GM21619 (cell line): ENCODE measurements around the gene SCN5A.

Experiments used
- ATAC-seq: cut with Tn5 transposase; IDR thresholded peaks from one replicate; pipeline ENCODE4 v1.9.1; 2021; ENCODE audit not compliant: unreplicated experiment

SCN5A gene

DNA sequence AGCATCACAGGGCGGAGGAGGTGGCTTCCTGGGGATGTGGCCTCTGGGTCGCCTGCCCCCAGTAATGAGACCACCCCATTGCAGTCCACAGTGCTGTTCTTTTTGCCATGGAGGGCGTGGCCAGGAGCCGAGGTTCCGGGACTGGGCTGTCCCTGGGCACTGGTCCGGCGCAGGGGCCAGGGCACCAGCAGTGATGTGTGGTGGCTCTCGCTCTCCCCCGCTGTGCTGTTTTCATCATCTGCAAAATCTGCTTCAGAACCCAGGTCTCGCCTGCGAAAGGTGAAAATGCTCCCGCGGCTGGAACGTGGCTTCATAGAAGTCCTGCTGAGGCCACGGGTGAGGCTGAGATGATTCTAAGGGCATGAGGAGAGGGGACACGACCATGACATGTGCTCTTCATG, 45.8 kb downstream of the SCN5A start:
- no peak for ATAC-seq

DNA sequence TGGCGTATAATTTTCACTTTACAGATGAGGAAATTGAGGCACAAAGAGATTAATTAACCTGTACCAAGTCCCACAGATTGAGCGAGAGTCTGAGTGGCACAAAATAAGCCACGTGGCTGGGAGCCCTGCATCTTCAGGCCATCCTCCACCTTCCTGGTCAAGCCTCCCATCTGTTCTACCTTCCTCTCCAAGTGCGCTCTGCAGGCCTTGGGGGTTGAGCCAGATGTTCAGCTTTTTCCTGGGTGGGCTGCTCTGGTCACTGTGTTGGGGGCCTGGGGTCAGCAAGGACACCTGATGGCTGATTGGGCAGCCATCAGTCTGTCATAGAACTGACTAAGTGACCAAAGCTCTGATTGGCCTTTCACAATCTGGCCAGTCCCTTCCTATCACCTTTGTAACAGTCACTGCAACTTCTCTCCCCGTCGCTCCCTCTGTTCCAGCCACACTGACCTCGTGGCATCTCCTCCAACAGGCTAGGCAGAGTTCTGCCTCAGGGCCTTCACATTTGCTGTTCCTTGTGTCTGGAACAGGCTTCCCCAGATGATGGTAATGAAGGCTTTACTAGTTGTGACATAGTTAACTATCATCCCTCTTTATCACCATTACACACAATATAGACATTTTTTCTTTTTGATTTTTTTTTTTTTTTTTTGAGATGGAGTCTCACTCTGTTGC, 46.8 kb downstream of the SCN5A start:
- no peak for ATAC-seq

DNA sequence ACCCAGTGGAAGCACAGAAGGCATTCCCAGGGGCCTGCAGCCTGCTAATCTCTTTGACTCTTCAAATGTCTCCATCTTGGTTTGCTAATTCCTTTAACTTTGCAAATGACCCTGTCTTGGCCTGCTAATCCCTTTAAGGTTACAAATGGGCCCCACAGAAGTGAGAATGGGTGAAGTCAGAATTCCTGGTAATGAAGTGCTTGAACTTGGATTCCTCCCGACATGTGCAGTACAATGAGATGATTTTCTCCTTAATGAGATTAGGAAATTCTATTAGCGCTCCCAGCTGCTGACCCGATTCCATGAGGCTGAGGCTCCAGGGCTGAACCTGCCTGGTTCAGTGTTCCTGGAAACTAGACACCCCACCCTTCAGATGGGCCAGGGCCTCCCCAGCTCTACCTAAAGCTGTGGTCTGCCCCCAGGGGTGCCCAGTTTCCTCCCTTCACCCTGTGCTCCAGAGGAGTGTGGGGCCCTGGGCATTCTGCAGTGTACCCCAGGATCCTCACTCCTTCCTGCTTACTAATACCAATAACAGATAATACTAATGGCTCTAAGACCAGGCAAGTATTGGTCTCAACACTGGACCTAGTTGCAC, 47.4 kb downstream of the SCN5A start:
- ATAC-seq, result no peak

DNA sequence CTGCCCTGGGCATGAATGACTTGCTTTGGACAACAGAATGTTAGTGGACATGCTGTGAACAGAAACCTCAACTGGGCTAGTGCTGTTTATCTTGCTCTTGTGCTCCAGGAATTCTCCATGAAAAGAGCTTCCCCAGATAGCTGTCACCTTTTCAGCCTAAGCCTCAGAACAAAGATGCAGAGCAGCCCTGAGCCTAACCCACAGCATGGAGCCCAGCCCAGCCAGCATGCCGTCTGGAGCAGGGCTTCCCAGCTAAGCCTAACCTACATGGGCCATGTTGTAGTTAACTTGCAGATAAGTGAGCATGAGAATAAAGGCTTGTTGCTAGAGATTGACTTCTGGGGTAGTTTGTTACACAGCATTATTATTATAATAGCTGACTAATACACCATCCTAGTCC, 48.9 kb downstream of the SCN5A start:
- no peak for ATAC-seq

DNA sequence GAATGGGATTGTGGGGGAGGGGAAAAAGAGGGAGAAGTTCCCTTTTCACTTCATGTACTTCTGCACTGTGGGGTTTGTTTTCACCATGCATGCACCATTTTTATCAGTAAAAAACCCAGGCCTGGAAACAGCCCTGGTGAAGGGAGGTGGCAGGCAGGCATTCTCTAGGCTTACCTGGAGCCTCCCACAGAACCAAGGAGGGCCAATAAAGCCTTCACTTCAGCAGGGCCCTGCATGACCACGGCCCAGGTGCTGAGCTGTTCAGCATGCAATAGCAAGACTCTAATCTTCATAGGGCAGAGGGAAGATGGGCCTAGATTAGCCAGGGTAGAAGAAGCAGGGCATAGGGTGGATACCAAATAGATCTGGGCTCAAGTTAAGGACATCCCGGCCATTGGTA, 49.6 kb downstream of the SCN5A start:
- ATAC-seq, result no peak

DNA sequence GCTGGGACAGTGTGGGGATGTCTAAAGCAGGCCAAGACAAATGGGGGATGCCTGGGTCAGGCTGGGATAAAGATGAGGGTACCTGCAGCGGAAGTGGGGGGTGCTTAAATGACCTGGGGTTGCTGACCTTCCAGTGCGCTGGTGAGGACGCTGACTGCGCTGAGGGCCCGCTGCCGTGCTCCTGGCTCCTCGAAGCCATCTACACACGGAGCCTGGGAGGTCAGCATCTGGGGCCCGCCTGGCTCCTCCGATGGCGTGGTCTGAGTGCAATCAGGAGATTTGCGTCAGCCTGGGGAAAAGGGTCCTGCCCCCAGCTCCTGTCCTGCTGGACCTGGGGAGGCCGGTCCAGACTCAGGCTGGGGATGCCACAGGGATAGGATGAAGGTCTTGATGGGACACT, 50.7 kb downstream of the SCN5A start:
- ATAC-seq, result no peak

DNA sequence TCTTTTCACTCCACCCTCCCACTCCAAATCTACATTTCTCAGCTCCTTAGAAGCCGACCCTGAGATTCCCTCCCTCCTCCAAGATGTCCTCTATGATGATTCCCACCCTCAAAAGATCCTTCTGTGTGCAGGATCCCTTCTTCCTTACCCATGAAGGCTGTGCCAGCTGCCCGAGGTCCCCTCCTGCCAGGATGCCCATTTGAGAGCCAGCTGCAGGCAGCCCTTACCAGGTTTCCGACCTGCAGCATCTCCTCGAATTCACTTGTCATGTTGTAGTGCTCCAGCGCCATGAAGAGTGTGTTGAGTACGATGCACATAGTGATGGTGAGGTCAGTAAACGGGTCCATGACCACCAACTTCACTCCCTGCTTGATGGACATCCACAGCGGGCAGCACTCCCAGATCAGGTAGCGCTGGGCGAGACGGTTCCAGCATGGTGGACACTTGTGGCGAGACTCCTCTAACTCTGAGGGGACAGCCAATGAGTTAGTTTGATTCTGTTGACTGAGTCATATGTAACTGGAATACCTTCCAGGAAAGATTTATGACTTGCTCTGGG, 51.9 kb downstream of the SCN5A start:
- ATAC-seq, result no peak

DNA sequence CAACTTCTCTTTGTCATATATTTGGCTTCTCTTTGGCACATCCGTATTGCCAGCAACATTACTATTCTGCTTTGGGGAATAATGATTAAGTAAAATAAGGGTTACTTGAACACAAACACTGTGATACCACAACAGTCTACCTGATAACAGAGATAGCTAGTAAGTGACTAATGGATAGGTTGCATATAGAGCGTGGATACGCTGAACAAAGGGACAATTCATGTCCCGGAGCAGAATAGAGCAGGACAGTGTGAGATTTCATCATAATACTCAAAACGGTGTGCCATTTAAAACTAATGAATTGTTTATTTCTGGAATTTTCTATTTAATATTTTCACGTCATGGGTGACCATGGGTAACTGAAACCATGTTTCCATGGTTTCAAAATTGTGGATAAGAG, 54.1 kb downstream of the SCN5A start:
- ATAC-seq, result no peak

DNA sequence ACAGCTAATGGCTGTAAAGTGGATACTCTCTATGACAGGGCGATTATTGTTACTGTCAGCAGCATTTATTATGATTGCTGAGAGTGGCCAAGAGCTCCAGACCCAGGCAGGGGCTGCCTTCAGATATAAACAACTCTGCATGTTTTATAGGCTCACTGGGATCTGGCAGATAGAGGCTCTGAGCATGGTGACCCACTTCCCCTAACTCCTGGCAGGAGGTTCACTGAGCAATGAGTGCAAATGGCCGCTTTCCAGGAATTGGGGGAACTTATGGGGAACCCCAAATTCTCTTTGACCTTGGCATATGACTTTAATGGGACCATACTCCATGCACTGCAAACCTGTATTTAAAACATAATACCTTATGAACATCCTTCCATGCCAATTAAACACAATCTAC, 59.0 kb downstream of the SCN5A start:
- ATAC-seq, result no peak

DNA sequence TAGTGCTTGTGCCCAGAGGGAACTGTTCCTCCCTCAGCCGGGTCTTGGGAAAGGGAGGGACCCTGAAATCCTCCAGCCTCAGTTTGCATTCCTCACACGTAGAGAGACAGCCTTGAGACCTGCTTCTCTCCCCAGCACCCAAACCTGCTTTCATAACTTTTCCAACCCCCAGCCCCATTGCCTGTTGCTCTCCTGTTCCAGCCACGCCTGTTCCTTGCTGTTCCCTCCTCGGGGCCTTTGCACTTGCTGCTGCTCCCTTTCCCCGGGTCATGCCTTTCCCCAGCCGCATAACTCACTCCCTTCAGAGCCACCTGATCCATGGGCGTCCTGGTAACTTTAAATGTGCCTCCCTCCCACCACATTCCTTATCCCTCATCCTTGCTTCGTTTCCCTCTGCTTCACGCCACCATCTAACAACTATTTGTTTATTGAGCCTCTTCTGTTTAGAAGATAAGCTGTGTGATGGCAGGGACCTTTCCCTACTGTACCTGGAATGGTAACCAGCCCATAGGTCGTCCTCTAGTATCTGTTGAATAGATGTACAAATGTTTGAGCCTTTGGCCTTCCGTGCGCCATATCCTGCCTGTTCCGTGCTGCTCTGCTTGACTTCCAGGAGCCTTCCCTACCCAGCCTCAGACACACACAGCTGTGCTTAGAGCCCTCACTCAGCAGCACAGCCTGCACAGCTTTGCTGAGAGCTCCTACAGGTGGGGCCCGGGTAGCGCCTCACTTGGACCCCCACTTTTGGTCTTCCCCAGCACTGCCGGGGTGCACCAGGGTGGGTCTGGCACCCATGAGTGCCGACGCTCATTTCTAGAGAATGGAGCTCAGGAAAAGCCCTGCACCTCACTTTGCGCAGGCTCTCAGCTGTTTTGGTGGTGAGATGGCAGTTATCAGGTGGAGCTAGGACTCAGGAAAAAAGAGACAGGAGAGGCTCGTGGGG, 60.2 kb downstream of the SCN5A start:
- no peak for ATAC-seq

DNA sequence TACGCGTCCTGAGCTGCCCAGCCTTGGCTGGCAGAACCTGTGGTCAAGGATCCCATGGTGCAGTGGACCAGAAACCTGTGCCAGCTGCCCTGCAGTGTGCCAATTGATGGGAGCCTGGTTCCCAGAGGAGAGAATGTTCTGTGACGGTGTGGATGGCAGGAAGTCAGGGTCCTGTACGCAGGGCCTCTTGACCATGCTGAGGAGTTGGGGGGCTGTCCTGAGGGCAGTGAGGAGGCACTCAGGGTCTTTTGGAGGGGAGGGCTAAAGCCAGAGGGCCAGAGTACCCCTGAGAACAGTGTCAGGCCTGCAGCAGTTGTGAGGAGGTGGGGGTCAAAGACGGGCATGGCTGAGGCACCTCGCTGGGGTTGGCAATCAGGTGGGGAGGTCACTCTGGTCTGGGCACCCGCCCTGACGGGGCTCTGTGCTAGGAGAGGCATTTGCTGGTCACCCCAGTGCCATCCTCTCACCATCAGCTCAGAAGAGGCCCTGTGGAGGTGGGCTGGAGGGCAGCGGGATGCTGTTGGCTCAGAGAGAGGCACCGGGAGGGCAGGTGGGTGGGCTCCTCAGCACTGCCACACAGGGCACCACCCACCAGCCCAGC, 61.0 kb downstream of the SCN5A start:
- ATAC-seq, result no peak

DNA sequence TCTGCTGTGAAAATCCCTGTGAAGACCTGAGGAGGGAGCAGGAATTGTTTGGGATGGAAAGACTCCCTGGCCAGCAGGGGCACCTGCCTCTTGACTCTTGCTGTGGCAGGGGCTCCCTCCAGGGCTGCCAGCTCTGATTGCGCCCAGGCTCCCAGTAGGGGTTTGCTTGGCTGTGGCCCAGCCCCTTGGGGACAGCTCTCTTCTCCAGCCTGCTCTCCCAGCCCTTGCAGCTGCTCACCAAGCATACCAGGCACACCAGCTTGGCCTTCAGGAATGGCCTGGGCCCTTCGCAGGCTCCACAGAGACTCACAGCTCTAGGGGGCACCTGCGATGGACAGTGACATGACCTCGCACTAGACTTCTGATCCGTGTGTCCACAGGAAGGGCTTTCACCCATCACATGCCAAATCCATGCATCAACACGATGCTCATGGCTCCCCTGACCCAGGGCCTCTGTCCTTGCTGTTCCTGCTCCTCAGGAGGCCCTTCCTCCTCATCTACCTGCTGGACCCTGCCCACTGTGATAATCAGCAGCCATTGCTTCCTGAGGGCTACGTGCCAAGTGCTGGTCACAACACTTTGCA, 61.8 kb downstream of the SCN5A start:
- no peak for ATAC-seq

DNA sequence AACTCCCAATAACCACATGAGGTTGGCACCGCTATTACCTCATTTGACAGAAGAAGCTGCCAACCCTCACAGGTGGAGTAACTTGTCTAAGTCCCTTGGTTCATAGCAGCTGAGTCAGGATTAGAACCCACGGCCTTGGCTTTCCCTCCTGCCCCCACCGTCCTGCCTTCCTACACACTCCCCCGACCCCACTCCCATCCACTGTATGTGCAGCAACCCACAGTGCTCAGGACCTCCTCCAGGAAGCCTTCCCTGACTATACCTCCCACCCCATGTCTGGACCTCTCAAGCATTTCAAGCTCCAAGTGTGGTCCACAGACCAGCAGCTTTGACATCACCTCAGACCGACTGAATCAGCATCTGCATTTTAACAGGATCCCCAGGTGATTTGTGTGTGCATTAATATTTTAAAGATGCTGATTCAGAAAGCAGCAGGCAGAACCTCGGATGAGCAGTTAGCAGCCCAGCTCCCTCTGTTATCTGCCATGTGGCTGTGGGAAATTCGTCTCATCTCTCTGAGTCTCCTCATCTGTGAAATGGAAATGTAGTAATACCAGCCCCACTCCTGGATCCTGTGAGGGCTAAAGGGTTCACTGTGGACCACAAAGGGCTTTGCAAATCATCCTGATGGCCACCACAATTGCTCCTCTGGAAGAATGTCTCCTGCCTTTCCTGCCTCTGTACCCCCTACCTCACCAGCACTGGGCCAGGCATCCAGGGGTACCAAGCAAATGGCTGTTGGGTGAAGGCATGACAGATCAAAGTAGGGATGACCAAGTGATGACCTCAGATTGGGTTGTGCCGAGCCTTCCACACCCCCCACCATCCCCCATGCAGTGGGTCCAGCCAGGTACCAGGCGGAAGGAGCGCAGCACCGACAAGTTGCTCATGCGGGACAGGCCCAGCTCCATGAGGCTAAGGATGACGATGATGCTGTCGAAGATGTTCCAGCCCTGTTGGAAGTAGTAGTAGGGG, 62.7 kb downstream of the SCN5A start:
- ATAC-seq, result no peak

DNA sequence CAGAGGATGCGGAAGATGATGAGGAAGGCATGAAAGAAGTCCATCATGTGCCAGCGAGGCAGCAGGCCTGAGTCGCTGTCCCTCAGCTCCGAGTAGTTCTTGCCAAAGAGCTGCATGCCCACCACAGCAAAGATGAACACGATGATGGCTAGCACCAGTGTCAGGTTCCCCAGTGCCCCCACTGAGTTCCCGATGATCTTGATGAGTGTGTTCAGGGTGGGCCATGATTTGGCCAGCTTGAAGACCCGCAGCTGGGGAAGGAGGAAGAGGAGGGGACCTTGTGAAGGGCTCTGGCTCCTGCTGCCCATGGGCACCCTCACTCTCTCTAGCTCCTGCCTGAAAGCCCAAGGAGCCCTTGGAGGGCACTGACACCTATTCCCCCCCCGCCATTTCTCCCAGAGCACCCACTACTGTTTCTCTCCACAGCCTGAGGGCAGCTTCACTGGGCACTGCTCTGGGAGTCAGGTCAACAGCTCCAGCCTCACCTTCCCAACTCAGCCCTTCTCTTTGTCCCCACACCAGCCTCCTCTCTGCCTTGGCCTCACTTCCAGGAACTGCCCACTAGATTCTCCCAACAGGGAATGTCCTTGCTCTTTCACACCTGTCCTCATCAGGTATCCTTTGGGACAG, 63.6 kb downstream of the SCN5A start:
- ATAC-seq, result no peak

DNA sequence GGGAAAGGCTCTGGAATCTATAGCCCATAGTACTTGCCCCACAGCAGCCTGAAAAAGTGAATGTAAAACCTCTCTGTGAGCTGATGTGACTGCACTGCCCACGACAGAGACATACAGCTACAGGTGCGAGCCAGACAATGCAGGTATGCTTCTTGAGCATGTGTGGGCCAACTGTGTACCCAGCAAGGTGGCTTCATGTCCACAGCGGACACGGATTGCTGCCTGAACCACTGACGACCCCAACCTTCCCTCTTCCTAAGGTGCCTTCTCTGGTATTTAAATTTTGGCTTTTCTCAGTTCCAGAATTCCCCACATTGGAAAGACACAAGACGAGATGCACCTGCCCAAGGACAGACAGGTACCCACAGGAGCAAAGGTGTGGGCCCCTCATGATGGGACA, 65.8 kb downstream of the SCN5A start:
- ATAC-seq, result no peak

DNA sequence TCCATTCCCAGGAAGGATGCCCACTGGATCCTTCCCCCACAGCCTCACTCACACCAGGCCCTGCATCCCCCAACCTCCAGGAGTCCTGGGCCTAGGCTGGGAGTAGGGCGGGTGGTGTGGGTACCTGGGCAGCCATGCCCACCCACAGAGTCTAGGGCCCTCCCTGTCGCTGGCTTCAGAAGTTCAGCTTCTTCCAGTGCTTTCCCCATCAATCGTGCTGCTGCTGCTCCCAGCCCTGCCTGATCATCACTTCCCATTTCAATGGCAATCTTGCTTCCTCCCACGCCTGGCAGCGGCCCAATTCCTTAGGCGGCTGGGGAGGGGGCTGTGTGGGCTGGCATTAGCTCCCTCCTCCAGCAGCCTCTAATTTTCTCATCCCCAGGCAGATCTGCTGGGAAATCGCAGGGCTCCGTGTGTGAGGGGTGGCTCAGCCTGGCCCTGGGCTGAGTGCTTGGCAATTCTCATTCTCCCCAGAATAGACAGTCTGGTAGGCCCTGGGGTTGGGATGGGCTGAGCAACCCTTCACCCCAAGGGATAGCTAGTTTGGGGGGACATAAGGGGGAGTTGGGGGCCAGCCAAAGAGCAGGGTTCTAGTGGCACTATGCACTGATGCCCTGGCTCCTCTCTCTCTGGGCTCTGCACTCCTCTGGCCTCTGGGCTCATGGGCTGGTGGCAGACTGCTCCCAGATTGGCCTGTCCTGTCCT, 66.4 kb downstream of the SCN5A start:
- no peak for ATAC-seq

DNA sequence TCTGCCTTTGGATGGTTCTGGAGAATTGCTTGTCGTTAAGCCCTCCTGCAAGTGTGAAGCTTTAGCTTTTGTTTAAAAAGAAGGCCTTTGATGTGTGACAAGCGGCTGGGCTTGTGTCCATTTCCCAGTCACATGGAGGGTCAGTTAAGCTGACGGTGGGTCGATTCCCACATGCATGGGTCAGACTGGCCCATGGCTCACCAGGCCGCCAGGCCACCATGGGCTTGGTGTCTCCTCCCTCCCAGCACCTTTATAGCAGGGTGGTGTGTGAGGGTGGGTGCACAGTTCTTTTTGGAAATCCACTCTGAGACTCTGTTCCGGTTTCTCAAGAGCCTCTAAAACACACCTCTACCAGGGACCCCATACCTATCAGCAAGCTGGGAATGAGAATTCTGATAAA, 67.2 kb downstream of the SCN5A start:
- ATAC-seq, result no peak

DNA sequence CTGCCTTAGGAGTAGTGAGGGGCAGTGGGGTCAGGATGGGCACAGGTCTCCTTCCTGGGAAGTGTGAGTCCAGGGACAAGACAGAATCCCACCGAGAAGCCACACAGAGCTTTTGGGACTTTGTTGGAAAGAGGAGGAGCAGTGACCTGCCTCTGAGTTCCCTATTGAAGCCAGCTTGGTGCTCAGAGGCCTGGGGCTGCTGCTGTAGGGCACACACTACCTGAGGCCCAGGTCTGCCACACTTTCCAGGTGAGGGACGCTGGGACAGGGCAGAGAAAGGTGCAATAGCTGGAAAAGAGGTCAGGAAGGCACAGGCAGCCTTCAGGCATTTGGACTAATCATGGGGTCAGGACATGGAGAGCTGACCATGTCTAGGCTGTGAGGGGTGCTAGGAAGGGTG, 67.7 kb downstream of the SCN5A start:
- no peak for ATAC-seq
